HCT116 (cell line): ENCODE data around the gene DOHH. TPM values are rescaled to one million over a fixed set of nuclear protein-coding genes. Genes with fewer than 3 reads are reported as not detected.

Source experiments
- ATAC-seq: fragments of 200-7000 bp; cut with Tn5 transposase; 2 replicates; pipeline ENCODE4 v1.9.1; 2020; ENCODE audit warnings: mild to moderate bottlenecking, moderate library complexity
- BruUV-seq: library from RNA; stranded (reverse); fragments of 400-500 nt; replicated peaks from 2 replicates; lab custom pipeline; 2021; lab: Mats Ljungman, UMichigan
- CTCF ChIA-PET: fragments of 300-600 bp; sonication (Branson Sonifier 250); formaldehyde crosslinking; loops from one replicate; lab custom pipeline; 2021; ENCODE audit warnings: antibody characterized with exemption; lab: Charles Lee
- POLR2A ChIA-PET: fragments of 300-600, 350-600 bp; sonication (Branson Sonifier 250); formaldehyde crosslinking; loops from one replicate; lab custom pipeline; 2021; ENCODE audit warnings: antibody characterized with exemption; lab: Charles Lee
- RAD21 ChIA-PET, 2 experiments: fragments of 300-600 bp; sonication (Branson Sonifier 250); formaldehyde crosslinking; loops; one replicate each; lab custom pipeline; 2023; ENCODE audit warnings: low total read pairs in 2 of 2; ENCODE audit not compliant: uncharacterized antibody in 2 of 2, unreplicated experiment in 2 of 2, low non-redundant PET in 1 of 2; lab: Charles Lee
- DNase-seq: peaks from one replicate; pipeline ENCODE4 v3.0.0-alpha.2; 2010; ENCODE audit warnings: low read depth, low spot score
- H2AFZ ChIP-seq: fragments of 200-600 bp; shearing (Covaris generic), sonication (generic); 2 replicates; pipeline ENCODE4 v1.6.1; 2017; ENCODE audit warnings: low read depth, mixed run types, mixed read lengths, antibody characterized with exemption, low read length; ENCODE audit not compliant: poor library complexity, severe bottlenecking
- H3K27ac ChIP-seq: 2 replicates; pipeline ENCODE4 v1.5.1; 2012; ENCODE audit warnings: low read depth, low read length
- H3K27me3 ChIP-seq: fragments of 200-600 bp; sonication (generic); 2 replicates; pipeline ENCODE4 v1.6.1; 2016; ENCODE audit warnings: mixed run types, low read length, mixed read lengths; ENCODE audit not compliant: insufficient read depth
- H3K36me3 ChIP-seq, 2 experiments: fragments of 200-500 bp in 1 of 2; fragments of 200-600 bp in 1 of 2; sonication (Bioruptor generic) in 1 of 2; sonication (generic) in 1 of 2; 2 replicates each; pipeline versions ENCODE4 v1.5.1 to v1.6.1; 2014 to 2016; ENCODE audit warnings: low read length in 2 of 2, inconsistent platforms in 1 of 2, mixed read lengths in 1 of 2, mixed run types in 1 of 2; ENCODE audit not compliant: insufficient read depth in 2 of 2, control insufficient read depth in 1 of 2
- H3K4me1 ChIP-seq, 2 experiments: fragments of 200-600 bp in 1 of 2; sonication (generic) in 1 of 2; 2 replicates each; pipeline versions ENCODE4 v1.5.1 to v1.6.1; 2012 to 2017; ENCODE audit warnings: low read length in 2 of 2, inconsistent platforms in 1 of 2, mild to moderate bottlenecking in 1 of 2, mixed read lengths in 1 of 2, mixed run types in 1 of 2, moderate library complexity in 1 of 2; ENCODE audit not compliant: insufficient read depth in 2 of 2, control insufficient read depth in 1 of 2
- H3K4me2 ChIP-seq: fragments of 200-600 bp; sonication (generic); 2 replicates; pipeline ENCODE4 v1.6.1; 2017; ENCODE audit warnings: mixed run types, low read length, mixed read lengths
- H3K4me3 ChIP-seq, 2 experiments: fragments of 200-600 bp in 1 of 2; sonication (generic) in 1 of 2; replicated peaks in 1 of 2; 2 replicates each; pipeline ENCODE4 v1.5.1; 2011 to 2016; ENCODE audit warnings: low read length in 2 of 2, control low read depth in 1 of 2, low read depth in 1 of 2, mild to moderate bottlenecking in 1 of 2, mixed read lengths in 1 of 2, mixed run types in 1 of 2
- H3K79me2 ChIP-seq: fragments of 200-600 bp; sonication (generic); 2 replicates; pipeline ENCODE4 v1.6.1; 2017; ENCODE audit warnings: mild to moderate bottlenecking, mixed run types, low read length, moderate library complexity, mixed read lengths; ENCODE audit not compliant: insufficient read depth
- H3K9ac ChIP-seq: fragments of 200-600 bp; sonication (generic); 2 replicates; pipeline ENCODE4 v1.6.1; 2016; ENCODE audit warnings: low read length, mixed read lengths
- H3K9me2 ChIP-seq: fragments of 200-600 bp; sonication (generic), shearing (Covaris generic); 2 replicates; pipeline ENCODE4 v1.6.1; 2017; ENCODE audit warnings: mixed run types, mild to moderate bottlenecking, moderate library complexity; ENCODE audit not compliant: insufficient read depth
- H3K9me3 ChIP-seq, 2 experiments: fragments of 200-500 bp in 1 of 2; fragments of 200-600 bp in 1 of 2; sonication (Bioruptor generic) in 1 of 2; sonication (generic) in 1 of 2; 2 replicates each; pipeline ENCODE4 v1.6.1; 2014 to 2017; ENCODE audit warnings: low read length in 2 of 2, mixed read lengths in 2 of 2, inconsistent platforms in 1 of 2, low read depth in 1 of 2, mild to moderate bottlenecking in 1 of 2, mixed run types in 1 of 2, moderate library complexity in 1 of 2; ENCODE audit not compliant: control insufficient read depth in 1 of 2, insufficient read depth in 1 of 2
- H4K20me1 ChIP-seq: fragments of 200-600 bp; sonication (generic), shearing (Covaris generic); 2 replicates; pipeline ENCODE4 v1.6.1; 2017; ENCODE audit warnings: mixed run types, mild to moderate bottlenecking, moderate library complexity; ENCODE audit not compliant: insufficient read depth
- ATF3 ChIP-seq: IDR thresholded peaks from 2 replicates; pipeline ENCODE4 v1.6.1; 2012
- CBX3 ChIP-seq: IDR thresholded peaks from 2 replicates; pipeline ENCODE4 v1.6.1; 2012; ENCODE audit warnings: low read depth
- POLR2AphosphoS5 ChIP-seq: IDR thresholded peaks from 2 replicates; pipeline ENCODE4 v1.6.1; 2011; ENCODE audit warnings: mild to moderate bottlenecking, low read depth, low read length, moderate library complexity
- RAD21 ChIP-seq: IDR thresholded peaks from 2 replicates; pipeline ENCODE4 v1.6.1; 2012; ENCODE audit warnings: low read depth, mild to moderate bottlenecking
- SP1 ChIP-seq: IDR thresholded peaks from 2 replicates; pipeline ENCODE4 v1.6.1; 2012; ENCODE audit warnings: low read depth
- intact Hi-C: fragments of 100-400 bp; cut with micrococcal nuclease; formaldehyde crosslinking; loops from 2 replicates; pipeline ENCODE4 v1.10.0; 2022
- total RNA-seq: library from RNA; stranded (reverse); gene quantifications from one replicate; pipeline ENCODE4 v1.2.1, GENCODE V29; 2021; ENCODE audit not compliant: unreplicated experiment
- TF ChIP-seq, protein P1 (sequence below), 3 experiments: fragments of 200-600 bp in 1 of 3; sonication (generic) in 1 of 3; IDR thresholded peaks in 2 of 3; conservative IDR thresholded peaks in 1 of 3; 2 replicates each; pipeline ENCODE4 v1.5.1; 2012 to 2017; ENCODE audit warnings: low read depth in 2 of 3, low read length in 2 of 3, antibody characterized with exemption in 1 of 3, borderline replicate concordance in 1 of 3, control low read depth in 1 of 3, mild to moderate bottlenecking in 1 of 3, mixed read lengths in 1 of 3, mixed run types in 1 of 3, moderate library complexity in 1 of 3; ENCODE audit not compliant: insufficient read depth in 1 of 3
- TF ChIP-seq, protein P2 (sequence below): IDR thresholded peaks from 2 replicates; pipeline ENCODE4 v1.6.1; 2012
- TF ChIP-seq, protein P3 (sequence below): IDR thresholded peaks from 2 replicates; pipeline ENCODE4 v1.6.1; 2012; ENCODE audit warnings: low read depth

DOHH gene
- total RNA-seq, 1 experiment from 2014 or later = 20.9 TPM

DNA sequence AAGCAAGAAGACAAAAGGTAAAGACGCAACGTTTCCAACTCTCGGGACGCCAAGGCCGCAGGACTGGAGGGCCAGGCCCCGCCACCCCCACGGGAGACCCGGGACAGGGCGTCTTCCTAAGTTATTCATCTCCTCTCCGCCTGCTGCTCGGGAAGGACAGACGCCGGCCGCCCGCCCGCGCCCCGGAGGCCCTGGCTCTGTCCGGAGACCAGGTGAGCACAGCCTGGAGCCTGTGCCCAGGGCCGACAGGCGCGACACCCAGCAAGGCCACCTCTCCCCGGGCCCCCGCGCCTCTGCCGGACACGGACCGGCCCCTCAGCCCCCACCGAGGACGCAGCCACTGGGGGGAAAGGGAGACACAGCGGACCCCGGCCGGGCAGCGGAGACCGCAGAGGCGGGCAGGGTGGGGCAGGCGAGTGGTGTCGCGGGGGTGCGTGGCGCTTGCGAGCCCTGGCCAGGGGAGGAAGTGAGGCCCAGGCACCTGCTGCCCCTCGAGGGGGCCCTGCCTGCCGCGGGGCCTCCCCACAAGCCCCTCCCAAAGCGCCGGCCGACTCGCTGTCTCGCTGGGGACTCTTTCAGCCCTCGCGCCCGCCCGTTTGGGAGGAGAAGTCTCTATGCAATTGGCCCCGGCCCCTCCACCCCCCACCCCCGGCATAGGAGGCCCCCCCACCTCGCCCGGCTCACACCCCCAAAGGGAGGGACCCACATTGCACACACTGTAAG lies 37.3 kb downstream of the DOHH start:
- Histone ChIP-seq H3K4me3 (no peak overlapping the region), H3K9me2 (no peaks in the 10 kb centered on the region), H2AFZ (no peak overlapping the region), H4K20me1 (no peaks in the 10 kb centered on the region), H3K79me2 (no peaks in the 10 kb centered on the region), H3K9ac (no peak overlapping the region), H3K27ac (no peak overlapping the region), H3K27me3 (no peaks in the 10 kb centered on the region), H3K4me1 (no peaks in the 10 kb centered on the region), H3K36me3 (peaks cover 6 to 8% of the 10 kb centered on the region in 2 experiments; a peak in 3 of 4 replicates), H3K9me3 (no peaks in the 10 kb centered on the region; a peak in 1 of 4 replicates), H3K4me2 (no peak overlapping the region)
- RAD21 ChIA-PET = no interaction called here
- no peak for DNase-seq
- no peak for TF ChIP-seq POLR2AphosphoS5
- TF ChIP-seq RAD21 = no peak
- TF ChIP-seq, protein P1, sequence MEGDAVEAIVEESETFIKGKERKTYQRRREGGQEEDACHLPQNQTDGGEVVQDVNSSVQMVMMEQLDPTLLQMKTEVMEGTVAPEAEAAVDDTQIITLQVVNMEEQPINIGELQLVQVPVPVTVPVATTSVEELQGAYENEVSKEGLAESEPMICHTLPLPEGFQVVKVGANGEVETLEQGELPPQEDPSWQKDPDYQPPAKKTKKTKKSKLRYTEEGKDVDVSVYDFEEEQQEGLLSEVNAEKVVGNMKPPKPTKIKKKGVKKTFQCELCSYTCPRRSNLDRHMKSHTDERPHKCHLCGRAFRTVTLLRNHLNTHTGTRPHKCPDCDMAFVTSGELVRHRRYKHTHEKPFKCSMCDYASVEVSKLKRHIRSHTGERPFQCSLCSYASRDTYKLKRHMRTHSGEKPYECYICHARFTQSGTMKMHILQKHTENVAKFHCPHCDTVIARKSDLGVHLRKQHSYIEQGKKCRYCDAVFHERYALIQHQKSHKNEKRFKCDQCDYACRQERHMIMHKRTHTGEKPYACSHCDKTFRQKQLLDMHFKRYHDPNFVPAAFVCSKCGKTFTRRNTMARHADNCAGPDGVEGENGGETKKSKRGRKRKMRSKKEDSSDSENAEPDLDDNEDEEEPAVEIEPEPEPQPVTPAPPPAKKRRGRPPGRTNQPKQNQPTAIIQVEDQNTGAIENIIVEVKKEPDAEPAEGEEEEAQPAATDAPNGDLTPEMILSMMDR (IDR thresholded peaks at IDR 0.05 in 2 of 3, conservative IDR thresholded peaks at IDR 0.05 in 1 of 3; ENCODE audit: borderline replicate concordance in 1 of 3, insufficient read depth in 1 of 3, low read depth in 2 of 3, low read length in 2 of 3) = no peak
- TF ChIP-seq, protein P2, sequence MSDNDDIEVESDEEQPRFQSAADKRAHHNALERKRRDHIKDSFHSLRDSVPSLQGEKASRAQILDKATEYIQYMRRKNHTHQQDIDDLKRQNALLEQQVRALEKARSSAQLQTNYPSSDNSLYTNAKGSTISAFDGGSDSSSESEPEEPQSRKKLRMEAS = no peak
- TF ChIP-seq, protein P3, sequence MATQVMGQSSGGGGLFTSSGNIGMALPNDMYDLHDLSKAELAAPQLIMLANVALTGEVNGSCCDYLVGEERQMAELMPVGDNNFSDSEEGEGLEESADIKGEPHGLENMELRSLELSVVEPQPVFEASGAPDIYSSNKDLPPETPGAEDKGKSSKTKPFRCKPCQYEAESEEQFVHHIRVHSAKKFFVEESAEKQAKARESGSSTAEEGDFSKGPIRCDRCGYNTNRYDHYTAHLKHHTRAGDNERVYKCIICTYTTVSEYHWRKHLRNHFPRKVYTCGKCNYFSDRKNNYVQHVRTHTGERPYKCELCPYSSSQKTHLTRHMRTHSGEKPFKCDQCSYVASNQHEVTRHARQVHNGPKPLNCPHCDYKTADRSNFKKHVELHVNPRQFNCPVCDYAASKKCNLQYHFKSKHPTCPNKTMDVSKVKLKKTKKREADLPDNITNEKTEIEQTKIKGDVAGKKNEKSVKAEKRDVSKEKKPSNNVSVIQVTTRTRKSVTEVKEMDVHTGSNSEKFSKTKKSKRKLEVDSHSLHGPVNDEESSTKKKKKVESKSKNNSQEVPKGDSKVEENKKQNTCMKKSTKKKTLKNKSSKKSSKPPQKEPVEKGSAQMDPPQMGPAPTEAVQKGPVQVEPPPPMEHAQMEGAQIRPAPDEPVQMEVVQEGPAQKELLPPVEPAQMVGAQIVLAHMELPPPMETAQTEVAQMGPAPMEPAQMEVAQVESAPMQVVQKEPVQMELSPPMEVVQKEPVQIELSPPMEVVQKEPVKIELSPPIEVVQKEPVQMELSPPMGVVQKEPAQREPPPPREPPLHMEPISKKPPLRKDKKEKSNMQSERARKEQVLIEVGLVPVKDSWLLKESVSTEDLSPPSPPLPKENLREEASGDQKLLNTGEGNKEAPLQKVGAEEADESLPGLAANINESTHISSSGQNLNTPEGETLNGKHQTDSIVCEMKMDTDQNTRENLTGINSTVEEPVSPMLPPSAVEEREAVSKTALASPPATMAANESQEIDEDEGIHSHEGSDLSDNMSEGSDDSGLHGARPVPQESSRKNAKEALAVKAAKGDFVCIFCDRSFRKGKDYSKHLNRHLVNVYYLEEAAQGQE = no peak
- TF ChIP-seq CBX3 = no peak
- TF ChIP-seq SP1 = no peak
- no peak for TF ChIP-seq ATF3
- BruUV-seq = no TSS peak
- ATAC-seq = no peak
- POLR2A ChIA-PET = no interaction called here
- CTCF ChIA-PET = no interaction called here
- intact Hi-C loops = no loop called here
